Measurements from ENCODE around the gene MAP3K19.
"Not testable (repeated sequence)": the region's sequence is repeated elsewhere in the genome, so short reads cannot be mapped to it uniquely, and the experiment has no call there.

The MAP3K19 gene

GRCh38 chr2:134999521-134999920 is 47.7 kb downstream of the MAP3K19 start:
- no peak for DNase-seq (ENCODE audit: low read depth in 1 of 2, low spot score in 1 of 2)

- DNase-seq (ENCODE audit: low read depth in 1 of 2, low spot score in 1 of 2): no peak
Measured at GRCh38 chr2:134988994-134989605, 58.1 kb downstream of the MAP3K19 start.

- DNase-seq (ENCODE audit: low read depth in 1 of 2, low spot score in 1 of 2): no peak
Measured at GRCh38 chr2:134985061-134985460, 62.2 kb downstream of the MAP3K19 start.

GRCh38 chr2:134982603-134983002 is 64.6 kb downstream of the MAP3K19 start:
- DNase-seq (ENCODE audit: low read depth in 1 of 2, low spot score in 1 of 2): no peak

GRCh38 chr2:134980639-134981038 is 66.6 kb downstream of the MAP3K19 start:
- no peak for DNase-seq (ENCODE audit: low read depth in 1 of 2, low spot score in 1 of 2)

GRCh38 chr2:134979221-134979620 is 68.0 kb downstream of the MAP3K19 start:
- DNase-seq (ENCODE audit: low read depth in 1 of 2, low spot score in 1 of 2): no peak

GRCh38 chr2:134977104-134977503 is 70.1 kb downstream of the MAP3K19 start:
- DNase-seq (ENCODE audit: low read depth in 1 of 2, low spot score in 1 of 2): not testable (repeated sequence)

- DNase-seq (ENCODE audit: low read depth in 1 of 2, low spot score in 1 of 2): no peak
Measured at GRCh38 chr2:134976074-134976702, 71.1 kb downstream of the MAP3K19 start.

GRCh38 chr2:134975281-134976009 is 71.8 kb downstream of the MAP3K19 start:
- no peak for DNase-seq (ENCODE audit: low read depth in 1 of 2, low spot score in 1 of 2)

- no peak for DNase-seq (ENCODE audit: low read depth in 1 of 2, low spot score in 1 of 2)
Measured at GRCh38 chr2:134973241-134974138, 73.8 kb downstream of the MAP3K19 start.

GRCh38 chr2:134967166-134967565 is 80.1 kb downstream of the MAP3K19 start:
- DNase-seq (ENCODE audit: low read depth in 1 of 2, low spot score in 1 of 2): not testable (repeated sequence)

- DNase-seq (ENCODE audit: low read depth in 1 of 2, low spot score in 1 of 2): no peak
Measured at GRCh38 chr2:134957477-134957876, 89.8 kb downstream of the MAP3K19 start.

- no peak for DNase-seq (ENCODE audit: low read depth in 1 of 2, low spot score in 1 of 2)
Measured at GRCh38 chr2:134955744-134956143, 91.5 kb downstream of the MAP3K19 start.

GRCh38 chr2:134954065-134954464 is 93.2 kb downstream of the MAP3K19 start:
- DNase-seq (ENCODE audit: low read depth in 1 of 2, low spot score in 1 of 2): no peak

- no peak for DNase-seq (ENCODE audit: low read depth in 1 of 2, low spot score in 1 of 2)
Measured at GRCh38 chr2:134952608-134953007, 94.6 kb downstream of the MAP3K19 start.

GRCh38 chr2:134950886-134951285 is 96.4 kb downstream of the MAP3K19 start:
- no peak for DNase-seq (ENCODE audit: low read depth in 1 of 2, low spot score in 1 of 2)

GRCh38 chr2:134949981-134950708 is 97.1 kb downstream of the MAP3K19 start:
- DNase-seq (ENCODE audit: low read depth in 1 of 2, low spot score in 1 of 2): no peak

GRCh38 chr2:134946073-134946472 is 101.2 kb downstream of the MAP3K19 start:
- DNase-seq (ENCODE audit: low read depth in 1 of 2, low spot score in 1 of 2): no peak

GRCh38 chr2:134944975-134945374 is 102.3 kb downstream of the MAP3K19 start:
- no peak for DNase-seq (ENCODE audit: low read depth in 1 of 2, low spot score in 1 of 2)

GRCh38 chr2:134943540-134943939 is 103.7 kb downstream of the MAP3K19 start:
- no peak for DNase-seq (ENCODE audit: low read depth in 1 of 2, low spot score in 1 of 2)

GRCh38 chr2:134936691-134937090 is 110.6 kb downstream of the MAP3K19 start:
- no peak for DNase-seq (ENCODE audit: low read depth in 1 of 2, low spot score in 1 of 2)

Data from activated CD4-positive, alpha-beta T cell treated with anti-CD3 and anti-CD28 coated beads, Interleukin-2, amount 50 U/mL, for 24 hours (primary cell).